ENCODE measurements around the gene PCDHGC4. TPM values are rescaled to one million over a fixed set of nuclear protein-coding genes. Genes with fewer than 3 reads are reported as not detected.

Gene PCDHGC4
- total RNA-seq, 1 experiment from 2014 or later, result 0.12 TPM

GRCh38 chr5:141527426-141527825 is 42.6 kb downstream of the PCDHGC4 start:
- no peak for DNase-seq (ENCODE audit: extremely low read depth, low read depth)

- DNase-seq (ENCODE audit: extremely low read depth, low read depth), result no peak
Observed at GRCh38 chr5:141528291-141528984, 43.6 kb downstream of the PCDHGC4 start.

GRCh38 chr5:141529002-141529401 is 44.2 kb downstream of the PCDHGC4 start:
- DNase-seq (ENCODE audit: extremely low read depth, low read depth), result no peak

DNA sequence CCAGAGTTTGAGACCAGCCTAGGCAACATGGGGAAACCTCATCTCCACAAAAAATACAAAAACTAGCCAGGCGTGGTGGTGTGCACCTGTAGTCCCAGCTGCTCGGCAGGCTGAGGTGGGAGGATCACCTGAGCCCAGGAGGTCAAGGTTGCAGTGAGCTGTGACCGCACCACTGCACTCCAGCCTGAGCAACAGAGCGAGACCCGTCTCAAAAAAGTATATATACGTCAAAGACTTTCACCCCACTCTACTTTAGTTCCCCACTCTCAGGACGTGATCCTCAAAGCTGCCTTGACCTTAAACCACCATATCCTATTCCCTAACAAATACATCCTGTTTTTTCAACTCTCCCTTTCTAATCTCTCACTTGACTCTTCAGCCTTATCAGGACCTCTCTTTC is 45.0 kb downstream of the PCDHGC4 start:
- DNase-seq (ENCODE audit: extremely low read depth, low read depth), result no peak

DNA sequence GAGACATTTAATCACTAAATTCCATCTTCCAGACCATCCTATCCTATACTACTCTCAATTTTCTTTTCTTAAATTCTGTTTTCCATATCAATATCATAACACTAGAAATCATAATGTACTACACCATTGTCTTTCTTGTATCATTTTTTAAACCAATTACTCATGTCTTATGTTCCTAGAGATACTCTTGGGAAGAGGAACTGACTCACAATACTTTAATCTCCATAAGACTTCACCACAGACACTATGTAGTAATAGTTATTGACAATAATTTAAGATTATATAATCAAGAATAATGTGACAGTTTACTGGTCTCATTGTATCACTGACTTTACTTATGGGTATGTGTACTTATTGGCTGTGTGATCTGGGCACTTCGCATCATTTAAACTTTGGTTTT is 47.9 kb downstream of the PCDHGC4 start:
- no peak for DNase-seq (ENCODE audit: extremely low read depth, low read depth)

DNA sequence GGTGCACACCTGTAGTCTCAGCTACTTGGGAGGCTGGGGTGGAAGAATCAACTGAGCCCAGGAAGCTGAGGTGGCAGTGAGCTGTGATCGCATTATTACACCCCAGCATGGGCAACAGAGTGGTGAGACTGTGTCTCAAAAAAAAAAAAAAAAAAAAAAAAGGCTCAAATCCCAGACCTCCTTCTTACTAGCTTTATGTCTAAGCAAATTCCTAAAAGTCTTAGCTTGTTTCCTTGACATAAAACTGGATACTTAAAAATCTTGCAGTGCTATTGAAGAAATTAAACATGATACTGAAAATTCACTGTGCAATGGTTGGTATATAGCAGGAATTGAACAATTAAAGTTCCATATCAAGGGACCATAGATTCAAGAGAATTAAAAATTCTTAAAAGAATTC is 49.1 kb downstream of the PCDHGC4 start:
- DNase-seq (ENCODE audit: extremely low read depth, low read depth), result no peak

- no peak for DNase-seq (ENCODE audit: extremely low read depth, low read depth)
Observed at GRCh38 chr5:141534492-141535213, 49.8 kb downstream of the PCDHGC4 start.

Other genes starting within 250 kb of the PCDHGC4 start
- gene PCDHB15, start 239.6 kb upstream of the PCDHGC4 start, total RNA-seq (2014; rRNA removed; shearing (Covaris generic)), result 0.12 and 0.20 TPM in 2 replicates
- gene SLC25A2, start 181.0 kb upstream of the PCDHGC4 start, total RNA-seq (2014; rRNA removed; shearing (Covaris generic)), result not detected in 2 replicates
- gene TAF7, start 164.2 kb upstream of the PCDHGC4 start, total RNA-seq (2014; rRNA removed; shearing (Covaris generic)), result 91.7 and 130 TPM in 2 replicates
- gene PCDHGA1, start 154.5 kb upstream of the PCDHGC4 start, total RNA-seq (2014; rRNA removed; shearing (Covaris generic)), result 0.72 and 1.6 TPM in 2 replicates
- gene PCDHGA2, start 146.3 kb upstream of the PCDHGC4 start, total RNA-seq (2014; rRNA removed; shearing (Covaris generic)), result 0.12 TPM in 2 replicates
- 0.17 TPM in 1 of 2 replicates, not detected in the other for gene PCDHGA3, start 141.2 kb upstream of the PCDHGC4 start, total RNA-seq (2014; rRNA removed; shearing (Covaris generic))
- gene PCDHGB1, start 134.9 kb upstream of the PCDHGC4 start, total RNA-seq (2014; rRNA removed; shearing (Covaris generic)), result 1.1 and 2.6 TPM in 2 replicates
- gene PCDHGA4, start 130.0 kb upstream of the PCDHGC4 start, total RNA-seq (2014; rRNA removed; shearing (Covaris generic)), result 0.79 and 1.3 TPM in 2 replicates
- gene PCDHGB2, start 125.0 kb upstream of the PCDHGC4 start, total RNA-seq (2014; rRNA removed; shearing (Covaris generic)), result 1.8 and 2.0 TPM in 2 replicates
- 0.58 and 0.62 TPM in 2 replicates for gene PCDHGA5, start 120.9 kb upstream of the PCDHGC4 start, total RNA-seq (2014; rRNA removed; shearing (Covaris generic))
- gene PCDHGB3, start 114.8 kb upstream of the PCDHGC4 start, total RNA-seq (2014; rRNA removed; shearing (Covaris generic)), result 0.52 and 1.1 TPM in 2 replicates
- 1.1 and 1.2 TPM in 2 replicates for gene PCDHGA6, start 111.1 kb upstream of the PCDHGC4 start, total RNA-seq (2014; rRNA removed; shearing (Covaris generic))
- 0.54 and 0.55 TPM in 2 replicates for gene PCDHGA7, start 102.3 kb upstream of the PCDHGC4 start, total RNA-seq (2014; rRNA removed; shearing (Covaris generic))
- 5.5 and 5.6 TPM in 2 replicates for gene PCDHGB4, start 97.3 kb upstream of the PCDHGC4 start, total RNA-seq (2014; rRNA removed; shearing (Covaris generic))
- gene PCDHGA8, start 92.4 kb upstream of the PCDHGC4 start, total RNA-seq (2014; rRNA removed; shearing (Covaris generic)), result 0.97 and 1.4 TPM in 2 replicates
- gene PCDHGB5, start 87.1 kb upstream of the PCDHGC4 start, total RNA-seq (2014; rRNA removed; shearing (Covaris generic)), result 0.72 and 1.6 TPM in 2 replicates
- gene PCDHGA9, start 82.3 kb upstream of the PCDHGC4 start, total RNA-seq (2014; rRNA removed; shearing (Covaris generic)), result 0.92 and 1.6 TPM in 2 replicates
- gene PCDHGB6, start 77.0 kb upstream of the PCDHGC4 start, total RNA-seq (2014; rRNA removed; shearing (Covaris generic)), result 0.55 and 0.62 TPM in 2 replicates
- gene PCDHGA10, start 72.0 kb upstream of the PCDHGC4 start, total RNA-seq (2014; rRNA removed; shearing (Covaris generic)), result 5.1 TPM in 2 replicates
- gene PCDHGB7, start 67.4 kb upstream of the PCDHGC4 start, total RNA-seq (2014; rRNA removed; shearing (Covaris generic)), result 0.79 and 0.89 TPM in 2 replicates
- 0.52 and 0.87 TPM in 2 replicates for gene PCDHGA11, start 64.0 kb upstream of the PCDHGC4 start, total RNA-seq (2014; rRNA removed; shearing (Covaris generic))
- 0.20 and 0.42 TPM in 2 replicates for gene PCDHGA12, start 54.5 kb upstream of the PCDHGC4 start, total RNA-seq (2014; rRNA removed; shearing (Covaris generic))
- gene PCDHGC3, start 9.1 kb upstream of the PCDHGC4 start, total RNA-seq (2014; rRNA removed; shearing (Covaris generic)), result 5.9 and 7.0 TPM in 2 replicates
- 0.30 TPM in 1 of 2 replicates, not detected in the other for gene PCDHGC5, start 4.1 kb downstream of the PCDHGC4 start, total RNA-seq (2014; rRNA removed; shearing (Covaris generic))
- 24.2 and 26.0 TPM in 2 replicates for gene DIAPH1, start 134.0 kb downstream of the PCDHGC4 start, total RNA-seq (2014; rRNA removed; shearing (Covaris generic))
- gene HDAC3, start 151.8 kb downstream of the PCDHGC4 start, total RNA-seq (2014; rRNA removed; shearing (Covaris generic)), result 47.7 and 54.5 TPM in 2 replicates
- gene RELL2, start 152.0 kb downstream of the PCDHGC4 start, total RNA-seq (2014; rRNA removed; shearing (Covaris generic)), result 1.5 and 2.1 TPM in 2 replicates
- gene FCHSD1, start 166.4 kb downstream of the PCDHGC4 start, total RNA-seq (2014; rRNA removed; shearing (Covaris generic)), result 12.3 and 15.9 TPM in 2 replicates
- 2.9 and 3.7 TPM in 2 replicates for gene ARAP3, start 197.2 kb downstream of the PCDHGC4 start, total RNA-seq (2014; rRNA removed; shearing (Covaris generic))

Measured in NCI-H460 (cell line).